Loucy (cell line): Measurements from ENCODE around the gene ADSL.

Experiments used
- H2AFZ ChIP-seq: fragments of 200-600 bp; sonication (generic); 2 replicates; pipeline ENCODE4 v1.6.0; 2016; ENCODE audit warnings: antibody characterized with exemption, mild to moderate bottlenecking, low read length, moderate library complexity
- H3F3A ChIP-seq: fragments of 200-600 bp; 2 replicates; pipeline ENCODE4 v1.6.0; 2016; ENCODE audit warnings: antibody characterized with exemption, low read depth, mild to moderate bottlenecking
- H3K27me3 ChIP-seq: fragments of 200-600 bp; sonication (generic); 2 replicates; pipeline ENCODE4 v1.6.1; 2014; ENCODE audit warnings: low read length, mild to moderate bottlenecking; ENCODE audit not compliant: insufficient read depth, poor library complexity, severe bottlenecking
- H3K36me3 ChIP-seq: fragments of 200-600 bp; sonication (generic); 2 replicates; pipeline ENCODE4 v1.6.1; 2016; ENCODE audit warnings: low read length; ENCODE audit not compliant: insufficient read depth
- H3K4me1 ChIP-seq: fragments of 200-600 bp; sonication (generic); 2 replicates; pipeline ENCODE4 v1.5.1; 2014; ENCODE audit warnings: low read length, mild to moderate bottlenecking; ENCODE audit not compliant: insufficient read depth, poor library complexity, severe bottlenecking
- H3K4me2 ChIP-seq: fragments of 200-600 bp; sonication (generic); 2 replicates; pipeline ENCODE4 v1.6.0; 2014; ENCODE audit warnings: antibody characterized with exemption, low read length, low read depth, mild to moderate bottlenecking; ENCODE audit not compliant: poor library complexity, severe bottlenecking
- H3K4me3 ChIP-seq: fragments of 200-600 bp; sonication (generic); 2 replicates; pipeline ENCODE4 v1.5.1; 2014; ENCODE audit warnings: low read length, mild to moderate bottlenecking, mixed read lengths; ENCODE audit not compliant: poor library complexity, severe bottlenecking
- H3K79me2 ChIP-seq: fragments of 200-600 bp; sonication (generic); 2 replicates; pipeline ENCODE4 v1.6.1; 2014; ENCODE audit warnings: low read length; ENCODE audit not compliant: insufficient read depth
- H3K9ac ChIP-seq: fragments of 200-600 bp; sonication (generic); 2 replicates; pipeline ENCODE4 v1.6.0; 2014; ENCODE audit warnings: mild to moderate bottlenecking, low read depth, low read length, moderate library complexity; ENCODE audit not compliant: poor library complexity, severe bottlenecking
- H3K9me2 ChIP-seq: fragments of 200-600 bp; sonication (generic); replicated peaks from 2 replicates; pipeline ENCODE4 v1.6.1; 2016; ENCODE audit warnings: low read depth, low read length, mixed read lengths
- H3K9me3 ChIP-seq: fragments of 200-600 bp; sonication (generic); 2 replicates; pipeline ENCODE4 v1.6.1; 2014; ENCODE audit warnings: mild to moderate bottlenecking, antibody characterized with exemption, low read length, low read depth; ENCODE audit not compliant: insufficient read depth
- H4K20me1 ChIP-seq: fragments of 200-600 bp; sonication (generic); 2 replicates; pipeline ENCODE4 v1.6.0; 2014; ENCODE audit warnings: antibody characterized with exemption, low read length, mild to moderate bottlenecking; ENCODE audit not compliant: insufficient read depth, poor library complexity, severe bottlenecking
- CTCF ChIP-seq: fragments of 200-600 bp; sonication (generic); conservative IDR thresholded peaks from 2 replicates; pipeline ENCODE4 v1.5.1; 2014; ENCODE audit warnings: mild to moderate bottlenecking, antibody characterized with exemption, low read length
- EZH2phosphoT487 ChIP-seq: fragments of 200-600 bp; IDR thresholded peaks from 2 replicates; pipeline ENCODE4 v1.6.1; 2018; ENCODE audit warnings: antibody characterized with exemption, mild to moderate bottlenecking, moderate library complexity, borderline replicate concordance

ADSL gene

DNA sequence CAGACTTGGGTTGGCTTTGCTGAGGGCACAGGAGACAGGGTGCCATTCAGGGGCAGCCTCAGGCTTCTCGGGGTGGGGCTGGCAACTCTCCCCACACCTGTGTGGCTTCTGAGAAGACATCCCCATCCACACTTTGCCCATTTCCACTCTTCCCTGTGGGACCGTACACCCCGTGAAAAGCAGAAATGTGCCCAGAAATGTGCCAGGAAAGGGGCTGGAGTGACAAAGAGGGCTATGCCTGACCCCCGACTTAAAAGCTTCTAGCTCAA, 74.7 kb downstream of the ADSL start:
- H3K27me3 ChIP-seq, result no peaks in the 10 kb centered on the region
- no peaks in the 10 kb centered on the region for H3K9me3 ChIP-seq
- no peak overlapping the region for H3K4me3 ChIP-seq
- no peaks in the 10 kb centered on the region for H3K79me2 ChIP-seq
- H2AFZ ChIP-seq, result no peak overlapping the region
- H4K20me1 ChIP-seq, result no peaks in the 10 kb centered on the region
- H3K4me1 ChIP-seq, result peaks cover 2% of the 10 kb centered on the region
- TF ChIP-seq EZH2phosphoT487 (no peak), CTCF (no peak)
- no peaks in the 10 kb centered on the region for H3K9me2 ChIP-seq
- no peak overlapping the region for H3K9ac ChIP-seq
- peaks cover 93% of the 10 kb centered on the region; the same call in 1 of the 2 replicates for H3K36me3 ChIP-seq
- no peaks in the 10 kb centered on the region for H3F3A ChIP-seq
- H3K4me2 ChIP-seq, result no peak overlapping the region

- no peaks in the 10 kb centered on the region for H3K9me3 ChIP-seq
- H3K4me1 ChIP-seq, result no peaks in the 10 kb centered on the region
- no peaks in the 10 kb centered on the region for H3K27me3 ChIP-seq
- no peak overlapping the region for H3K4me3 ChIP-seq
- H3F3A ChIP-seq, result no peaks in the 10 kb centered on the region
- H3K36me3 ChIP-seq, result peaks cover 96% of the 10 kb centered on the region; the same call in 1 of the 2 replicates
- TF ChIP-seq CTCF (no peak), EZH2phosphoT487 (no peak)
- H3K9me2 ChIP-seq, result no peaks in the 10 kb centered on the region
- H3K9ac ChIP-seq, result no peak overlapping the region
- no peak overlapping the region for H3K4me2 ChIP-seq
- H4K20me1 ChIP-seq, result no peaks in the 10 kb centered on the region
- no peak overlapping the region for H2AFZ ChIP-seq
- no peaks in the 10 kb centered on the region for H3K79me2 ChIP-seq
Observed at GRCh38 chr22:40421941-40422340, 75.6 kb downstream of the ADSL start.

GRCh38 chr22:40422558-40423309, 76.4 kb downstream of the ADSL start:
- H4K20me1 ChIP-seq, result no peaks in the 10 kb centered on the region
- H3K27me3 ChIP-seq, result no peaks in the 10 kb centered on the region
- H3K4me2 ChIP-seq, result no peak overlapping the region
- no peak overlapping the region for H3K4me3 ChIP-seq
- H3K9me2 ChIP-seq, result no peaks in the 10 kb centered on the region
- TF ChIP-seq CTCF (no peak), EZH2phosphoT487 (no peak)
- H3K9me3 ChIP-seq, result no peaks in the 10 kb centered on the region
- no peak overlapping the region for H3K9ac ChIP-seq
- H3K36me3 ChIP-seq, result peaks cover 98% of the 10 kb centered on the region; the same call in 1 of the 2 replicates
- H3F3A ChIP-seq, result no peaks in the 10 kb centered on the region
- no peaks in the 10 kb centered on the region for H3K79me2 ChIP-seq
- H3K4me1 ChIP-seq, result no peaks in the 10 kb centered on the region
- H2AFZ ChIP-seq, result no peak overlapping the region
